ENCODE data around the gene CLDN22. TPM values are rescaled to one million over a fixed set of nuclear protein-coding genes. Genes with fewer than 3 reads are reported as not detected.

CLDN22 gene
- total and polyA plus RNA-seq, 4 donors = 0.05 TPM; not detected in 3

DNA sequence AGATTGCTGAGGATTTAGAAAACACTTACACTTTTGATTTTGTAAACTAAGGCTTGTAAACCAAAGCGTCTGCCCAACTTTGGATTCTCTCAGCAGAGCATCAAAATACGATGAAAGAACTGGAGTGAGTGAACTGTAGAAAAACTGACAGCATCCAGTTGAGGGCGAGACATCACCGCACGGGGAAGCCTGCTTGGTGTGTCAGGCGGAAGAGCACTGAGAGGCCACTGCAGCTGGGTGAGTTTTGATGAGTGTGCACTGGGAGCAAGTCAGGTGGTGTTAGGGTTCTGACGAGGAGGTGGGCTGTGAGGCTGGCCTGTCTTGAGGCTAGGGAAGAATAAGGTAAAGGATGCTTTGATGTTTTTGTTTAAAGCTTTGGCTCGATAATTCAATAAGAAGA lies 49.0 kb upstream of the CLDN22 start (continued):
- TF ChIP-seq, protein P1, sequence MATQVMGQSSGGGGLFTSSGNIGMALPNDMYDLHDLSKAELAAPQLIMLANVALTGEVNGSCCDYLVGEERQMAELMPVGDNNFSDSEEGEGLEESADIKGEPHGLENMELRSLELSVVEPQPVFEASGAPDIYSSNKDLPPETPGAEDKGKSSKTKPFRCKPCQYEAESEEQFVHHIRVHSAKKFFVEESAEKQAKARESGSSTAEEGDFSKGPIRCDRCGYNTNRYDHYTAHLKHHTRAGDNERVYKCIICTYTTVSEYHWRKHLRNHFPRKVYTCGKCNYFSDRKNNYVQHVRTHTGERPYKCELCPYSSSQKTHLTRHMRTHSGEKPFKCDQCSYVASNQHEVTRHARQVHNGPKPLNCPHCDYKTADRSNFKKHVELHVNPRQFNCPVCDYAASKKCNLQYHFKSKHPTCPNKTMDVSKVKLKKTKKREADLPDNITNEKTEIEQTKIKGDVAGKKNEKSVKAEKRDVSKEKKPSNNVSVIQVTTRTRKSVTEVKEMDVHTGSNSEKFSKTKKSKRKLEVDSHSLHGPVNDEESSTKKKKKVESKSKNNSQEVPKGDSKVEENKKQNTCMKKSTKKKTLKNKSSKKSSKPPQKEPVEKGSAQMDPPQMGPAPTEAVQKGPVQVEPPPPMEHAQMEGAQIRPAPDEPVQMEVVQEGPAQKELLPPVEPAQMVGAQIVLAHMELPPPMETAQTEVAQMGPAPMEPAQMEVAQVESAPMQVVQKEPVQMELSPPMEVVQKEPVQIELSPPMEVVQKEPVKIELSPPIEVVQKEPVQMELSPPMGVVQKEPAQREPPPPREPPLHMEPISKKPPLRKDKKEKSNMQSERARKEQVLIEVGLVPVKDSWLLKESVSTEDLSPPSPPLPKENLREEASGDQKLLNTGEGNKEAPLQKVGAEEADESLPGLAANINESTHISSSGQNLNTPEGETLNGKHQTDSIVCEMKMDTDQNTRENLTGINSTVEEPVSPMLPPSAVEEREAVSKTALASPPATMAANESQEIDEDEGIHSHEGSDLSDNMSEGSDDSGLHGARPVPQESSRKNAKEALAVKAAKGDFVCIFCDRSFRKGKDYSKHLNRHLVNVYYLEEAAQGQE (IDR thresholded peaks at IDR 0.05) = no peak

DNA sequence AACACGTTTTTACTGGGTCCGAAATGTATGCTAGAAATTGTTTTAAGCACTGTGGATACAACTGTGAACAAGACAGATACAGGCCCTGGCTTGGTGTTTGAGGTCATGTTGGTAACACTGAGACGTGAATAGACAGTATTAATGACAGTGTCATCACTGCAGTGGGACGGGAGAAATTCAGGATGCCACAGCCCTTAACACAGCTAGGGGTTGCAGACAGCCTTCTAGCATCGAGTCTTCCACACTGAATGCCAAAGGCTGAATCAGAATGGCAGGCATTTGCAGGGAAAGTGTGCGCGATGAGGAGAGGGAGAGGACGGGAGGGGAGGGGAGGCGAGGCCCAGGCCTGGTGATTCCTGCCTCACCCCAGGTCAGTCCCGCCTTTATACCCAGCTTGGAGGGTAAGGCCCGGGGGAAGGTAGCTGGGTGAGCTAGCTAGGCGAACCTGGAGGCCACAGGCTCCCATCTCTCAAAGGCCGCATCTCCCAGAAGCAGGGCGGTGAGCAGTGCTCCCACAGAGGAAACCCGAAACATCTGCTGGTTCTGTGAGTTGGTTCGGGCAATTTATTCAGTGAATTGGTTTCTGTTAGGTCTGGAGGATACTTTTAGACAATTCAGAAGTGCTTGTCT lies 46.2 kb upstream of the CLDN22 start:
- no peak for TF ChIP-seq TAF1 (conservative IDR thresholded peaks at IDR 0.05)
- no peak for TF ChIP-seq RXRA (IDR thresholded peaks at IDR 0.05)
- no peak for TF ChIP-seq ATF3 (IDR thresholded peaks at IDR 0.05)
- no peak for TF ChIP-seq FOXA1 (IDR thresholded peaks at IDR 0.05)
- TF ChIP-seq YY1 (IDR thresholded peaks at IDR 0.05) = no peak
- TF ChIP-seq, protein P2, sequence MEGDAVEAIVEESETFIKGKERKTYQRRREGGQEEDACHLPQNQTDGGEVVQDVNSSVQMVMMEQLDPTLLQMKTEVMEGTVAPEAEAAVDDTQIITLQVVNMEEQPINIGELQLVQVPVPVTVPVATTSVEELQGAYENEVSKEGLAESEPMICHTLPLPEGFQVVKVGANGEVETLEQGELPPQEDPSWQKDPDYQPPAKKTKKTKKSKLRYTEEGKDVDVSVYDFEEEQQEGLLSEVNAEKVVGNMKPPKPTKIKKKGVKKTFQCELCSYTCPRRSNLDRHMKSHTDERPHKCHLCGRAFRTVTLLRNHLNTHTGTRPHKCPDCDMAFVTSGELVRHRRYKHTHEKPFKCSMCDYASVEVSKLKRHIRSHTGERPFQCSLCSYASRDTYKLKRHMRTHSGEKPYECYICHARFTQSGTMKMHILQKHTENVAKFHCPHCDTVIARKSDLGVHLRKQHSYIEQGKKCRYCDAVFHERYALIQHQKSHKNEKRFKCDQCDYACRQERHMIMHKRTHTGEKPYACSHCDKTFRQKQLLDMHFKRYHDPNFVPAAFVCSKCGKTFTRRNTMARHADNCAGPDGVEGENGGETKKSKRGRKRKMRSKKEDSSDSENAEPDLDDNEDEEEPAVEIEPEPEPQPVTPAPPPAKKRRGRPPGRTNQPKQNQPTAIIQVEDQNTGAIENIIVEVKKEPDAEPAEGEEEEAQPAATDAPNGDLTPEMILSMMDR (IDR thresholded peaks at IDR 0.05; ENCODE audit: low read depth, low read length, missing input control) = no peak
- no peak for TF ChIP-seq RAD21 (IDR thresholded peaks at IDR 0.05)
- DNase-seq (ENCODE audit: low spot score) = no peak
- Histone ChIP-seq H3K36me3 (ENCODE audit: control insufficient read depth in 4 of 4, insufficient read depth in 3 of 4, low read depth in 1 of 4, low read length in 3 of 4) (no peaks in the 10 kb centered on the region), H3K27ac (ENCODE audit: low read depth in 1 of 2, low read length in 2 of 2) (no peak overlapping the region), H3K27me3 (ENCODE audit: control insufficient read depth in 4 of 4, insufficient read depth in 4 of 4, low read length in 3 of 4) (no peaks in the 10 kb centered on the region), H3K9me3 (ENCODE audit: control insufficient read depth in 4 of 4, low read length in 3 of 4) (no peaks in the 10 kb centered on the region), H3K9ac (ENCODE audit: low read depth in 1 of 2, low read length in 2 of 2) (no peak overlapping the region), H3K4me1 (ENCODE audit: control insufficient read depth in 4 of 4, insufficient read depth in 4 of 4, low read length in 3 of 4) (peaks cover 0 to 3% (median 0%) of the 10 kb centered on the region in 4 donors), H3K4me3 (ENCODE audit: low read depth in 1 of 3, low read length in 3 of 3) (no peak overlapping the region)
- WGBS = 95% methylated on average over 16 of the region's 16 CpGs

- H3K36me3 ChIP-seq (ENCODE audit: control insufficient read depth in 4 of 4, insufficient read depth in 3 of 4, low read depth in 1 of 4, low read length in 3 of 4) = no peaks in the 10 kb centered on the region
- no peak overlapping the region for H3K4me3 ChIP-seq (ENCODE audit: low read depth in 1 of 3, low read length in 3 of 3)
- H3K9ac ChIP-seq (ENCODE audit: low read depth in 1 of 2, low read length in 2 of 2) = no peak overlapping the region
- no peaks in the 10 kb centered on the region for H3K27me3 ChIP-seq (ENCODE audit: control insufficient read depth in 4 of 4, insufficient read depth in 4 of 4, low read length in 3 of 4)
- H3K27ac ChIP-seq (ENCODE audit: low read depth in 1 of 2, low read length in 2 of 2) = no peak overlapping the region
- DNase-seq (ENCODE audit: low spot score) = no peak
- peaks cover 0 to 1% (median 0%) of the 10 kb centered on the region in 4 donors for H3K9me3 ChIP-seq (ENCODE audit: control insufficient read depth in 4 of 4, low read length in 3 of 4)
- WGBS = 78% methylated on average over 10 of the region's 10 CpGs
- peaks cover 0 to 3% (median 0%) of the 10 kb centered on the region in 4 donors for H3K4me1 ChIP-seq (ENCODE audit: control insufficient read depth in 4 of 4, insufficient read depth in 4 of 4, low read length in 3 of 4)
- no peak for TF ChIP-seq JUND (IDR thresholded peaks at IDR 0.05)
- no peak for TF ChIP-seq RXRA (IDR thresholded peaks at IDR 0.05)
- TF ChIP-seq NR2F2 (IDR thresholded peaks at IDR 0.05) = no peak
- TF ChIP-seq HNF4A (conservative IDR thresholded peaks at IDR 0.05) = no peak
- no peak for TF ChIP-seq ATF3 (IDR thresholded peaks at IDR 0.05)
- no peak for TF ChIP-seq RAD21 (IDR thresholded peaks at IDR 0.05)
- no peak for TF ChIP-seq FOXA1 (IDR thresholded peaks at IDR 0.05)
- TF ChIP-seq TAF1 (conservative IDR thresholded peaks at IDR 0.05) = no peak
- TF ChIP-seq FOXA2 (IDR thresholded peaks at IDR 0.05) = no peak
- TF ChIP-seq, protein P1 (IDR thresholded peaks at IDR 0.05) = no peak
- TF ChIP-seq, protein P2 (IDR thresholded peaks at IDR 0.05; ENCODE audit: low read depth, low read length, missing input control) = no peak
- no peak for TF ChIP-seq GABPA (IDR thresholded peaks at IDR 0.05 in 1 of 2, conservative IDR thresholded peaks at IDR 0.05 in 1 of 2)
- TF ChIP-seq, protein P3, sequence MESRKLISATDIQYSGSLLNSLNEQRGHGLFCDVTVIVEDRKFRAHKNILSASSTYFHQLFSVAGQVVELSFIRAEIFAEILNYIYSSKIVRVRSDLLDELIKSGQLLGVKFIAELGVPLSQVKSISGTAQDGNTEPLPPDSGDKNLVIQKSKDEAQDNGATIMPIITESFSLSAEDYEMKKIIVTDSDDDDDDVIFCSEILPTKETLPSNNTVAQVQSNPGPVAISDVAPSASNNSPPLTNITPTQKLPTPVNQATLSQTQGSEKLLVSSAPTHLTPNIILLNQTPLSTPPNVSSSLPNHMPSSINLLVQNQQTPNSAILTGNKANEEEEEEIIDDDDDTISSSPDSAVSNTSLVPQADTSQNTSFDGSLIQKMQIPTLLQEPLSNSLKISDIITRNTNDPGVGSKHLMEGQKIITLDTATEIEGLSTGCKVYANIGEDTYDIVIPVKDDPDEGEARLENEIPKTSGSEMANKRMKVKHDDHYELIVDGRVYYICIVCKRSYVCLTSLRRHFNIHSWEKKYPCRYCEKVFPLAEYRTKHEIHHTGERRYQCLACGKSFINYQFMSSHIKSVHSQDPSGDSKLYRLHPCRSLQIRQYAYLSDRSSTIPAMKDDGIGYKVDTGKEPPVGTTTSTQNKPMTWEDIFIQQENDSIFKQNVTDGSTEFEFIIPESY (IDR thresholded peaks at IDR 0.05) = no peak
- TF ChIP-seq HNF4G (IDR thresholded peaks at IDR 0.05) = no peak
Observed at GRCh38 chr4:183364025-183364424, 43.9 kb upstream of the CLDN22 start.

Measured in liver (tissue), 9 donors.